ENCODE measurements around the gene HCST.

HCST gene

DNA sequence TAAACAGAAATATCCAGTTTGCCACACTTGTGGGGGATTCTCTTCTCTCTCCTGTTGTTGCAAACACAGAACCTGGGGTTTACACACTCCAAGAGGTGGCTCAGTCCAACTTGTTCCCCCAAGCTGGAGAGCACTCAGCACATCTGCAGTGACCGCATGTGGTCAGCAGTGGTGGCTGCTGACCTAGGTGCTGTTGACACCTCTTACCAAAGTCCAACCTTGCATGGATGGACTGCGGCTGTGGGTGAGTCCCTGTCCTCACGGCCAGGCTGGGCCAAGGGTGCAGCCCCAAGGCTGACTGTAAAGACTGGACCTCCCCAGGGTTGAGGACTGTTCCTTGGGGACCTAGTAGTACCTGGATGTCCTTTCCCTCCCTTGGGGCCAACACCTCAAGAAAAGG, 39.9 kb downstream of the HCST start:
- Histone ChIP-seq H3K36me3 (peaks cover 48% of the 10 kb centered on the region), H3K4me3 (ENCODE audit: low read depth, low read length) (no peak overlapping the region), H3K9me3 (ENCODE audit: severe bottlenecking) (no peaks in the 10 kb centered on the region), H3K27ac (no peak overlapping the region), H3K27me3 (ENCODE audit: insufficient read depth, low read depth, severe bottlenecking) (no peaks in the 10 kb centered on the region)
- DNase-seq, result no peak
- TF ChIP-seq CTCF (IDR thresholded peaks at IDR 0.05; ENCODE audit: low read depth, low read length), result no peak

GRCh38 chr19:35943321-35944301, 41.3 kb downstream of the HCST start:
- no peak for TF ChIP-seq CTCF (IDR thresholded peaks at IDR 0.05; ENCODE audit: low read depth, low read length)
- DNase-seq, result no peak
- no peak overlapping the region for H3K27ac ChIP-seq
- H3K27me3 ChIP-seq (ENCODE audit: insufficient read depth, low read depth, severe bottlenecking), result no peaks in the 10 kb centered on the region
- peaks cover 46% of the 10 kb centered on the region for H3K36me3 ChIP-seq
- no peak overlapping the region for H3K4me3 ChIP-seq (ENCODE audit: low read depth, low read length)
- H3K9me3 ChIP-seq (ENCODE audit: severe bottlenecking), result no peaks in the 10 kb centered on the region

GRCh38 chr19:35944556-35944955, 42.2 kb downstream of the HCST start:
- Histone ChIP-seq H3K27me3 (ENCODE audit: insufficient read depth, low read depth, severe bottlenecking) (no peaks in the 10 kb centered on the region), H3K27ac (no peak overlapping the region), H3K4me3 (ENCODE audit: low read depth, low read length) (no peak overlapping the region), H3K9me3 (ENCODE audit: severe bottlenecking) (no peaks in the 10 kb centered on the region), H3K36me3 (peaks cover 36% of the 10 kb centered on the region)
- no peak for TF ChIP-seq CTCF (IDR thresholded peaks at IDR 0.05; ENCODE audit: low read depth, low read length)
- DNase-seq, result no peak

- Histone ChIP-seq H3K27ac (no peak overlapping the region), H3K36me3 (peaks cover 31% of the 10 kb centered on the region), H3K9me3 (ENCODE audit: severe bottlenecking) (no peaks in the 10 kb centered on the region), H3K4me3 (ENCODE audit: low read depth, low read length) (no peak overlapping the region), H3K27me3 (ENCODE audit: insufficient read depth, low read depth, severe bottlenecking) (no peaks in the 10 kb centered on the region)
- DNase-seq, result no peak
- no peak for TF ChIP-seq CTCF (IDR thresholded peaks at IDR 0.05; ENCODE audit: low read depth, low read length)
Measured at GRCh38 chr19:35945121-35945790, 42.9 kb downstream of the HCST start.

DNA sequence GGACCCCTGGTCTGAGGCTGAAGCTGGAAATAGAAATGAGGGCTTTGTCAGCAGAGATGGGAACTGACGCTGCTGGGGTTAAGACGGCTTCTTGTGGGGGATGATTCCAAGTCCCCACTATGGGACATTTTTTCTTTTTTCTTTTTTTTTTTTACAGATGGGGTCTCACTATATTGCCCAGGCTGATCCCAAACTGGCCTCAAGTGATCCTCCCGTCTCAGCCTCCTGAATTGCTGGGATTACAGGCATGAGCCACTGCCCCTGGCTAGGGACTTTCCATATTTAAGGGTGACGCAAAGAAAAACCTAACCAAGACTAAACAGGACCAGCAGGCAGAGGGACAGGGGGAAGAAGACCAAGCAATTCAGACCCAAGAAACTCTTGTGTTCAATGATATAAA, 43.9 kb downstream of the HCST start:
- no peak for DNase-seq
- no peaks in the 10 kb centered on the region for H3K27me3 ChIP-seq (ENCODE audit: insufficient read depth, low read depth, severe bottlenecking)
- no peaks in the 10 kb centered on the region for H3K9me3 ChIP-seq (ENCODE audit: severe bottlenecking)
- H3K4me3 ChIP-seq (ENCODE audit: low read depth, low read length), result no peak overlapping the region
- peaks cover 22% of the 10 kb centered on the region for H3K36me3 ChIP-seq
- no peak overlapping the region for H3K27ac ChIP-seq
- TF ChIP-seq CTCF (IDR thresholded peaks at IDR 0.05; ENCODE audit: low read depth, low read length), result no peak
